Uterus (tissue), 2 donors: ENCODE results near the gene CXXC5.

Experiments used
- CTCF ChIP-seq, 4 experiments: fragments of 200-600 bp in 2 of 4; fragments of 450-650 bp in 2 of 4; sonication (generic) in 2 of 4; IDR thresholded peaks; one replicate each; pipeline ENCODE4 v1.5.1; 2016 to 2019; ENCODE audit warnings: antibody characterized with exemption in 4 of 4, mild to moderate bottlenecking in 2 of 4, moderate library complexity in 1 of 4
- POLR2A ChIP-seq, 2 donors: fragments of 450-650 bp; IDR thresholded peaks; one replicate each; pipeline ENCODE4 v1.6.1; 2016; ENCODE audit warnings: antibody characterized with exemption in 2 of 2, mild to moderate bottlenecking in 1 of 2, moderate library complexity in 1 of 2

GRCh38 chr5:139677736-139678613, 29.8 kb downstream of the CXXC5 start:
- TF ChIP-seq POLR2A (IDR thresholded peaks at IDR 0.05) = no peak
- no peak for TF ChIP-seq CTCF (IDR thresholded peaks at IDR 0.05)
